ENCODE data around the gene CHST2. TPM values are rescaled to one million over a fixed set of nuclear protein-coding genes. Genes with fewer than 3 reads are reported as not detected.
"Not testable (repeated sequence)": the region's sequence is repeated elsewhere in the genome, so short reads cannot be mapped to it uniquely, and the experiment has no call there.

CHST2 gene
- polyA plus RNA-seq (2012; ENCODE audit: insufficient read depth, insufficient read length): 17.2 TPM

DNA sequence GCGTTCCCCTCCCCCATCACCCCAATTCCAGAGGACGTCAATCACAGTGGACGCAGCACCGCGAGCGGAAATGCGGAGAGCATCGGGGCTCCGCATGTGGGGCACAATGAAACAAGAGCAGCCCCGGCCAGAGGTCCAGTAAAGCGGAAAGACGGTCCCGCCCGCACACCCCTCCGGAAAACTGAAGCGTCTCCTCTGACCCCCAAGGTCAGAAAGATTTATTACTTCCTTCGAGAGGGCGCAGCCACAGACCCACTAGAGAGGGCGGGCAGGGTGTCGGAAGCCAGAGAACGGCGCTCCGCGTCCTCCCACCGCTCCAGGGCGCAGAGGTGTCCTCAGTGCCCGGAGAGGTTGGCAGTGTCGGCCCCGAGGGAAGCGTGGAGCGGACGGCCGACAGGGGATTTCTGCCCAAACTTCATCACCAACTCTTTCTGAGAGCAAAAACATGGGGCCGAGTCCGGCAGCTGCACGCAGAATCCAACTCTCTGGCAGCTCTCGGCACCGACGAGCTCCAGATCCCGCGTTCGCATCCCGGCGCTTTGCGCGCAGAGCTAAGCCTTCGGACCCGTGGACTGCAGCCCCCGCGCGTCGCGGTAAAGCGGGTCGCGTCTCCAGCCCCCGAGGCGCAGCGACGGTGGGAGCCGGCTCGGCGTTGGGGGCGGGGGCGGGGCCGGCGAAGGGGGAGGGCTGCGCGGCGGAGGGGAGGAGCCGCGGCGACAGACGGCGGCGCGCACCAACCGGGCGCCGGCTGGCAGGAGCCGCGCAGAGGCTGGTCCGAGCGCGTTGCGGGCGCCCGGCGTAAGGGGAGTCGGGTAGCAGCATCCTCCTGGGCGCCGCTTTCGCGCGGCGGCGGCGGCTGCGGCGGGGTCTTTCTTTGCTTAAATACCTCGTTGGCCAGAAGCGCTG is at the start of gene CHST2:
CHST2 (plus strand) TSS at position 763 of the 906 bp plus-strand sequence. CDS start 1,046 bp downstream, outside the sequence.
- DNase-seq (ENCODE audit: low read depth, low spot score): peak; percentile 64

GRCh38 chr3:143070977-143071551 is 48.5 kb upstream of the CHST2 start:
- H3K4me3 ChIP-seq (ENCODE audit: low read length): no peak overlapping the region
- no peak for DNase-seq (ENCODE audit: low read depth, low spot score)

More for the DNA sequence above, at the start of gene CHST2:
- H3K4me3 ChIP-seq (ENCODE audit: low read length): peak within 1 kb of the TSS; percentile 76

GRCh38 chr3:143071776-143072175 is 47.8 kb upstream of the CHST2 start:
- no peak for DNase-seq (ENCODE audit: low read depth, low spot score)
- H3K4me3 ChIP-seq (ENCODE audit: low read length): no peak overlapping the region

- H3K4me3 ChIP-seq (ENCODE audit: low read length): not testable (repeated sequence)
Measured at GRCh38 chr3:143072298-143073020, 47.1 kb upstream of the CHST2 start.

GRCh38 chr3:143073541-143073940 is 46.0 kb upstream of the CHST2 start:
- not testable (repeated sequence) for H3K4me3 ChIP-seq (ENCODE audit: low read length)

More at GRCh38 chr3:143072298-143073020, 47.1 kb upstream of the CHST2 start:
- DNase-seq (ENCODE audit: low read depth, low spot score): not testable (repeated sequence)

GRCh38 chr3:143073983-143074382 is 45.6 kb upstream of the CHST2 start:
- DNase-seq (ENCODE audit: low read depth, low spot score); H3K4me3 ChIP-seq (ENCODE audit: low read length): not testable (repeated sequence)

More at GRCh38 chr3:143073541-143073940, 46.0 kb upstream of the CHST2 start:
- not testable (repeated sequence) for DNase-seq (ENCODE audit: low read depth, low spot score)

GRCh38 chr3:143078883-143079282 is 40.7 kb upstream of the CHST2 start:
- no peak overlapping the region for H3K4me3 ChIP-seq (ENCODE audit: low read length)
- DNase-seq (ENCODE audit: low read depth, low spot score): no peak

GRCh38 chr3:143080196-143080595 is 39.4 kb upstream of the CHST2 start:
- no peak for DNase-seq (ENCODE audit: low read depth, low spot score)
- H3K4me3 ChIP-seq (ENCODE audit: low read length): no peak overlapping the region

GRCh38 chr3:143081365-143081764 is 38.2 kb upstream of the CHST2 start:
- DNase-seq (ENCODE audit: low read depth, low spot score): no peak
- H3K4me3 ChIP-seq (ENCODE audit: low read length): no peak overlapping the region

DNA sequence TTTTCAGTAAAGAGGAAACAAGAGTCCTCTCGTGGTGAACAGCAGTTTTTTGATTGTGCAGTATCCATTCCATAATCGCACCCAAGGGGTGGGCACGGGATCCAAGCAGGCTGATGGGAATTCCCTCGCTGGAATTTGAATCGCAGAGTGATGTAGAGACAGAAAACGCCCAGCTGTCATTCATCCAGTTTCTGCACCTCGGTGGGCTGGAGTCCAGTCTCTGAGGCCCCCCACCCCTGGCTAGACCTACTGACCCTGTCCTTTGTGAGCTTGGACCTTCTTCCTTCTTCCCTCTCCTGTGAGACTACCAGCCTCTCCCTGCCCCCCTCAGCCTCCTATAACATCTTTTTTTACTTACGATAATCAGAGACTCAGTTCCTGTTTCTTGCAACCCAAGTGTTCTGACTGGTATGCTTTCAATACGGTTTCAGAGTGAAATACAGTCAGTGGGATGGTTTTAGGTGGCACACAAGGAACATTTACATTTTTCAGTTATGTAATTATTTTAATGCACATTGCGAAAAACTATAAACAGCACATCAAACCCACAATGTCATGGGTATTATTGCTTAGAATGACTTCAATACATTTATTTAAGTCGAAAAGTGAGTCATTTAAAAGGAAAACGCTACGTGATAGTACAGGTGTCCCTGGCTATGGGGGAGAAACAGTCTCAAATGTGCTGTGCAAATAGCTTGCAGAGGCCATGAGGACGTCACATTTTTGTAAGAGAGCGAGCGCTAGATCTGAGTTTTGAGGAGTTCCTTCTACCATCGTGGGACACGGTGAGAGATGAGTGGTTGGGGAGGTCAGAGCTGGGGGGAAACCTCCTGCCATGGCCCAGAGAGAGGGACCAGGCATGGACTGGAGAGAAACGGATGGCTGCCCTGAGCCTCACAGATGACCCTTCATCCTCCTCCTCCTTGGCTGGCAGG is 37.5 kb upstream of the CHST2 start:
- H3K4me3 ChIP-seq (ENCODE audit: low read length): no peak overlapping the region
- DNase-seq (ENCODE audit: low read depth, low spot score): no peak

- DNase-seq (ENCODE audit: low read depth, low spot score): peak; percentile 6
- H3K4me3 ChIP-seq (ENCODE audit: low read length): no peak overlapping the region
Measured at GRCh38 chr3:143083781-143084180, 35.8 kb upstream of the CHST2 start.

- DNase-seq (ENCODE audit: low read depth, low spot score): no peak
- no peak overlapping the region for H3K4me3 ChIP-seq (ENCODE audit: low read length)
Measured at GRCh38 chr3:143084856-143085731, 34.5 kb upstream of the CHST2 start.

DNA sequence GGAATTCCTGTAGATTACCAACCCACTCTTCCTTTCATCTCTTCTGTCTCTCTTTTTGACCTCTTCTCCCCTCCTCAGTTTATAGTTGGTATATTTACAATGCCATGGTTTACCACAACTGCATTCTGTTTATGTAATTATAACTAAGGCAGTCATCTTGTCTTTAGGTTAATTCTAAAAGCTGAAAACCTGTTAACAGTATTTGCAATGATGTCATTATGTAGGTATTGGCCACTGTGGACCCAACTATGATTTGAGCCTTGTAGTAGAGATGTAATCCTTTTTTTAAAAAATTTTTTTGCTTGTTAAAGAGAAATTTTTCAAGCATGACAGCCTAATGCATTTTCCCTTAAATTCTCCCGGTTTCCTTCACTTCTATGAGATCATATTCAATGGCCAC is 30.7 kb upstream of the CHST2 start:
- no peak for DNase-seq (ENCODE audit: low read depth, low spot score)
- no peak overlapping the region for H3K4me3 ChIP-seq (ENCODE audit: low read length)

- DNase-seq (ENCODE audit: low read depth, low spot score): no peak
- no peak overlapping the region for H3K4me3 ChIP-seq (ENCODE audit: low read length)
Measured at GRCh38 chr3:143089965-143090364, 29.6 kb upstream of the CHST2 start.

DNA sequence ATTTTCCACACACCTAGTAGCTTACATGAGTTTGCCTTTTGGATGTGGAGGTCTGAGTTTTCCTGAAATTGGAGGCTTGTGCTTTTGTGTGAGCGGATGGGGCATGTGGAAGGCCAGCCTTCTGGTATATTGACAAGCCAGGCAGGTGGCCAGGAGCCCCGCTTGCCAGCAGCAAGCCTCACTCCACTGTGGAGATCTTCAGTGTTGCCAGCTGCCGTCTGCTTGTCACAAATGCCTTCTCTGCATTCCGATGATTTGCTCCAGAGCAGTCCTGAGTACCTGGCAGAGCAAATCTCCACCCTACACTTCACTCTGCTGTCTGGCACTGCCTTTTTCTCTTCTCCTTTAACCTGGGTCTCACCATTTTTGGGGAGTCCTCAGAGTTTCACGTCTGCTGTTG is 29.1 kb upstream of the CHST2 start:
- no peak for DNase-seq (ENCODE audit: low read depth, low spot score)
- no peak overlapping the region for H3K4me3 ChIP-seq (ENCODE audit: low read length)

DNA sequence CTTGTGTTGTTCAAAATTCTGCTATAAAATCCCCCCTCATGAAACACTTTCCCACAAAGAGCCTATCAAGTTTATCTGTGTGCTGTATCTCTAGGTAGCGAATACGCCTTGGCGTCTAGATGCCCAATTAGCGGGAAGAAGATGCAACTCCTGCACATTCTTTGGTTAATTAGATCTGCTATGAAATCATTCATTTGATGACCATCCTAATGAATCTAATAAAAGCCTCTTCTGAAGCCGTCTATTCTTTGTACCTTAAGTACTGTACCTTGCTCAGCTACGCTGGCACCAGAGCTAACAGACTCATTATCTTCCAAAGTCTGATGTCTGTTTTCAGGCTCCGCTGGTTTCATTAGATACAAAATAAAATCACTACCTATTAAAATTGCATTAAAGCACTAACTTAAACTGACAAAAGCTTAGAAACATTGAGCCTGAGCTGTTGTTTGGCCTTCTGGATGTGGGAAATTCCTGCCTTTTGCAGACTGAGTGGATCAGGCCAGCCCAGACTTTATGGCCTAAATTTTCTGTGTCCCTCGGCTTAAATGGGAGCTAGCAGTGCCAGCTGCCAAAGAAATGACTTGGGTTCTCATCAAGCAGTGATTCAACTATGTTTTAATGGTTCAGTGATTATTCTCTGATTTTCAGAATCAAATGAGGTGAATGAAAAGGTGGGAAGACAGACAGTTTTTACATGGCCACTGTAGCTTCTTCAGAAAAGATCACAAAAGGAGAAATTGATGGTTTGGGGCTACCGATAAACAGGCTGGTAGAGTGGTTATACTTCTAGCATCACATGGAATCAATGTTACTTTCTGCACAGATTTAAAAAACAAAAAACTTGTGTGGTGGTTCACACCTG is 28.4 kb upstream of the CHST2 start:
- H3K4me3 ChIP-seq (ENCODE audit: low read length): no peak overlapping the region
- no peak for DNase-seq (ENCODE audit: low read depth, low spot score)

GRCh38 chr3:143092191-143092590 is 27.4 kb upstream of the CHST2 start:
- DNase-seq (ENCODE audit: low read depth, low spot score): no peak
- H3K4me3 ChIP-seq (ENCODE audit: low read length): no peak overlapping the region

Data from Jurkat, Clone E6-1 (cell line).